PC-3 (cell line): ENCODE measurements around the gene TXNRD1. TPM values are rescaled to one million over a fixed set of nuclear protein-coding genes. Genes with fewer than 3 reads are reported as not detected.
"Not testable (repeated sequence)": the region's sequence is repeated elsewhere in the genome, so short reads cannot be mapped to it uniquely, and the experiment has no call there.

Source experiments
- ATAC-seq: fragments of 200-7000 bp; cut with Tn5 transposase; 2 replicates; pipeline ENCODE4 v1.9.1; 2020; ENCODE audit warnings: mild to moderate bottlenecking, moderate library complexity
- BruUV-seq: library from RNA; stranded (reverse); fragments of 400-500 nt; replicated peaks from 2 replicates; lab custom pipeline; 2021; lab: Mats Ljungman, UMichigan
- CTCF ChIA-PET: fragments of 300-600 bp; sonication (Branson Sonifier 250); formaldehyde crosslinking; loops from one replicate; lab custom pipeline; 2022; ENCODE audit warnings: antibody characterized with exemption; lab: Charles Lee
- POLR2A ChIA-PET: fragments of 300-600 bp; sonication (Branson Sonifier 250); formaldehyde crosslinking; loops from one replicate; lab custom pipeline; 2022; ENCODE audit warnings: antibody characterized with exemption; ENCODE audit not compliant: unreplicated experiment; lab: Charles Lee
- DNase-seq: peaks from one replicate; pipeline ENCODE4 v3.0.0-alpha.2; 2015
- H2AFZ ChIP-seq: fragments of 300-600 bp; sonication (generic); 2 replicates; pipeline ENCODE4 v1.6.0; 2016; ENCODE audit warnings: antibody characterized with exemption, low read length
- H3F3A ChIP-seq: fragments of 300-600 bp; sonication (generic); one replicate; pipeline ENCODE4 v1.6.0; 2017; ENCODE audit warnings: antibody characterized with exemption, low read length, control low read depth, mild to moderate bottlenecking; ENCODE audit not compliant: unreplicated experiment
- H3K27ac ChIP-seq: fragments of 300-600 bp; sonication (generic); 2 replicates; pipeline ENCODE4 v1.5.1; 2016; ENCODE audit warnings: mild to moderate bottlenecking, low read length
- H3K27me3 ChIP-seq: fragments of 300-600 bp; sonication (generic); 2 replicates; pipeline ENCODE4 v1.6.1; 2016; ENCODE audit warnings: low read length, mixed read lengths
- H3K36me3 ChIP-seq: fragments of 300-600 bp; sonication (generic); 2 replicates; pipeline ENCODE4 v1.6.1; 2016; ENCODE audit warnings: low read depth, mixed run types, low read length, mixed read lengths
- H3K4me1 ChIP-seq: fragments of 300-600 bp; sonication (generic); 2 replicates; pipeline ENCODE4 v1.5.1; 2016; ENCODE audit warnings: low read length; ENCODE audit not compliant: insufficient read depth
- H3K4me2 ChIP-seq: fragments of 300-600 bp; sonication (generic); 2 replicates; pipeline ENCODE4 v1.6.0; 2016; ENCODE audit warnings: low read length
- H3K4me3 ChIP-seq: fragments of 300-600 bp; sonication (generic); 2 replicates; pipeline ENCODE4 v1.5.1; 2016; ENCODE audit warnings: mild to moderate bottlenecking, low read length, mixed read lengths
- H3K79me2 ChIP-seq: fragments of 300-600 bp; sonication (generic); 2 replicates; pipeline ENCODE4 v1.6.1; 2017; ENCODE audit warnings: low read length, mixed read lengths
- H3K9ac ChIP-seq: fragments of 300-600 bp; sonication (generic); 2 replicates; pipeline ENCODE4 v1.6.0; 2016; ENCODE audit warnings: mild to moderate bottlenecking, low read length
- H3K9me2 ChIP-seq: fragments of 300-600 bp; sonication (generic); replicated peaks from 2 replicates; pipeline ENCODE4 v1.6.1; 2016; ENCODE audit warnings: mixed run types, low read length, mixed read lengths
- H3K9me3 ChIP-seq: fragments of 300-600 bp; sonication (generic); 2 replicates; pipeline ENCODE4 v1.6.1; 2016; ENCODE audit warnings: low read length, mixed read lengths
- H4K20me1 ChIP-seq: fragments of 300-600 bp; sonication (generic); 2 replicates; pipeline ENCODE4 v1.6.1; 2016; ENCODE audit warnings: low read length, mixed read lengths
- EZH2 ChIP-seq: fragments of 300-600 bp; sonication (generic); IDR thresholded peaks from one replicate; pipeline ENCODE4 v1.6.1; 2017; ENCODE audit warnings: antibody characterized with exemption, mild to moderate bottlenecking, low read length; ENCODE audit not compliant: unreplicated experiment
- EZH2phosphoT487 ChIP-seq: fragments of 300-600 bp; sonication (generic); IDR thresholded peaks from 2 replicates; pipeline ENCODE4 v1.6.1; 2018; ENCODE audit warnings: mild to moderate bottlenecking, antibody characterized with exemption, low read length, borderline replicate concordance
- intact Hi-C: fragments of 100-400 bp; cut with micrococcal nuclease; formaldehyde crosslinking; loops from 2 replicates; pipeline ENCODE4 v1.9.0; 2023
- total RNA-seq: library from RNA; depleted of rRNA; stranded (reverse); fragments of >200 nt; gene quantifications from 2 replicates; pipeline ENCODE4 v1.2.3, GENCODE V29; 2014
- TF ChIP-seq, protein P1 (sequence below): fragments of 300-600 bp; sonication (generic); conservative IDR thresholded peaks from 2 replicates; pipeline ENCODE4 v1.5.1; 2017; ENCODE audit warnings: antibody characterized with exemption, low read depth, mild to moderate bottlenecking, low read length

The TXNRD1 gene
- total RNA-seq, 1 experiment from 2014 or later, result 419 TPM

DNA sequence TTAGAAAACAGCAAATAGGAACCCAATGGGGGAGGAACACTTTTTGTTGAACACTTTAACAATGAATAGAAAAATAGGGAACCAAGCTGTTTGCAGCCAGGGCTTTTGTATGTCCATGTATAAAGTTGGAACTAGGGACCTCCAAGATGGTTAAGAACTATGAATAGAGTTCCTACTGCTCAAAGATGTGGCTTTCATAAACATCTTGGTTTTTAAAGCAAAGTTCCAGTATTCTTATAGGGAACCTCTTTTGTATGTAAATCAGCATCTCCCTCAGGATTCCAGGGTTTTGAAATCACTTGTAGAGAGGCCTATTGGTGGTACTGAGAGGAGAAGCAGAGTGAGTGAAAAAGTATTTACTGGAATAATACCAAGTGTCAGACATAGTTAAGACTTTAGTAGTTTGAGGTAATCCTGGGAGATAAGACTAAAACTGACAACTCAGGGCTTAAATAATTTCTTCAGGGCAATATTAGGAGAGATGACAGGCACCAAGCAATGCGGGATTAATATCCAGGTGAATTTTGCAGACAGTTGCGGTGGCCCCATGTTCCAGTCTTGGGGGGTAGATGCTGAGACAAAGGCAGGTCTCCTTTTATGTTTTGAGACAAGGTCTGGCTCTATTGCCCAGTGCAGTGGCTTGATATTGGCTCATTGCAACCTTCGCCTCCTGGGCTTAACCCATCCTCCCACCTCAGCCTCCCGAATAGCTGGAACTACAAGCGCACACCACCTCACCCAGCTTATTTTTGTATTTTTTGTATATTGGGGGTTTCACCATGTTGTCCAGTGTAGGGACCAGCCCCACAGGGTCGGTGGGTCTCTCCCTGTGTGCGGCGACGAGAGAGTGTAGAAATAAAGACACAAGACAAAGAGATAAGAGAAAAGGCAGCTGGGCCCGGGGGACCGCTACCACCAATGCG, 77.6 kb downstream of the TXNRD1 start:
- H2AFZ ChIP-seq, result no peak overlapping the region
- intact Hi-C loops, result no loop called here
- peak overlapping the region; percentile 19; the same call in 1 of the 2 replicates for H3K4me2 ChIP-seq
- peaks cover 79% of the 10 kb centered on the region for H4K20me1 ChIP-seq
- peak; percentile 1 for DNase-seq
- H3K9me3 ChIP-seq, result no peaks in the 10 kb centered on the region
- ChIA-PET POLR2A (interaction anchor here (0.6 kb wide), 1 partner anchor 73 kb away, joined by 4 read pairs; no protein-coding TSS in a partner anchor), CTCF (interaction anchor here (0.5 kb wide), 1 partner anchor 15 kb away, joined by 3 read pairs; no protein-coding TSS in a partner anchor)
- no peaks in the 10 kb centered on the region for H3K9me2 ChIP-seq
- BruUV-seq, result no TSS peak
- TF ChIP-seq, protein P1, sequence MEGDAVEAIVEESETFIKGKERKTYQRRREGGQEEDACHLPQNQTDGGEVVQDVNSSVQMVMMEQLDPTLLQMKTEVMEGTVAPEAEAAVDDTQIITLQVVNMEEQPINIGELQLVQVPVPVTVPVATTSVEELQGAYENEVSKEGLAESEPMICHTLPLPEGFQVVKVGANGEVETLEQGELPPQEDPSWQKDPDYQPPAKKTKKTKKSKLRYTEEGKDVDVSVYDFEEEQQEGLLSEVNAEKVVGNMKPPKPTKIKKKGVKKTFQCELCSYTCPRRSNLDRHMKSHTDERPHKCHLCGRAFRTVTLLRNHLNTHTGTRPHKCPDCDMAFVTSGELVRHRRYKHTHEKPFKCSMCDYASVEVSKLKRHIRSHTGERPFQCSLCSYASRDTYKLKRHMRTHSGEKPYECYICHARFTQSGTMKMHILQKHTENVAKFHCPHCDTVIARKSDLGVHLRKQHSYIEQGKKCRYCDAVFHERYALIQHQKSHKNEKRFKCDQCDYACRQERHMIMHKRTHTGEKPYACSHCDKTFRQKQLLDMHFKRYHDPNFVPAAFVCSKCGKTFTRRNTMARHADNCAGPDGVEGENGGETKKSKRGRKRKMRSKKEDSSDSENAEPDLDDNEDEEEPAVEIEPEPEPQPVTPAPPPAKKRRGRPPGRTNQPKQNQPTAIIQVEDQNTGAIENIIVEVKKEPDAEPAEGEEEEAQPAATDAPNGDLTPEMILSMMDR, result no peak
- TF ChIP-seq EZH2phosphoT487 (no peak), EZH2 (no peak)
- no peak overlapping the region for H3K4me3 ChIP-seq
- peaks cover 74% of the 10 kb centered on the region for H3K36me3 ChIP-seq
- no peak overlapping the region for H3K9ac ChIP-seq
- H3K27me3 ChIP-seq, result no peaks in the 10 kb centered on the region
- no peak overlapping the region for H3K27ac ChIP-seq
- peaks cover 57% of the 10 kb centered on the region for H3K4me1 ChIP-seq
- no peak for ATAC-seq
- peaks cover 99% of the 10 kb centered on the region for H3K79me2 ChIP-seq
- peaks cover 7% of the 10 kb centered on the region for H3F3A ChIP-seq

DNA sequence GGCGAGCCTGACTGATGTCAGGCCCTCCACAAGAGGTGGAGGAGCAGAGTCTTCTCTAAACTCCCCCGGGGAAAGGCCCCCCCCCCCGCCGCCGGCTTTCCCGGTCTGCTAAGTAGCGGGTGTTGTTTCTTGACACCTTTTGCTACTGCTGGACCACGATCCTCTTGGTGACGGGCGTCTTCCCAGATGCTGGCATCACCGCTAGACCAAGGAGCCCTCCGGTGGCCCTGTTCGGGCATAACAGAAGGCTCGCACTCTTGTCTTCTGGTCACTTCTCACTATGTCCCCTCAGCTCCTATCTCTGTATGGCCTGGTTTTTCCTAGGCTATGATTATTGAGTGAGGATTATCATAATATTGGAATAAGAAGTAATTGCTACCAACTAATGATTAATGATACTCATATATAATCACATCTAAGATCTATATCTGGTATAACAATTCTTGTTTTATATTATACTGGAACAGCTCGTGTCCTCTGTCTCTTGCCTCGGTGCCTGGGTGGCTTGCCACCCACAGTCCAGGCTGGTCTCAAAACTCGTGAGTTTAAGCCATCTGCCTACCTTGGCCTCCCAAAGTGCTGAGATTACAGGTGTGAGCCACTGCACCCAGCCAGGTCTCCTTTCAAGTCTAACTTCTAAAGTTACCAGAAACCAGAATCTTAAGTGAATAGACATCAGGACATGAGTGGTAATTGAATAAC, 78.7 kb downstream of the TXNRD1 start:
- H3K4me3 ChIP-seq, POLR2A ChIA-PET, H3F3A ChIP-seq, H2AFZ ChIP-seq, H3K9ac ChIP-seq, H3K27me3 ChIP-seq, H3K27ac ChIP-seq, H3K9me2 ChIP-seq, intact Hi-C loops, BruUV-seq, CTCF ChIA-PET, H3K9me3 ChIP-seq, ATAC-seq: not testable (repeated sequence)
- Histone ChIP-seq H3K36me3 (peaks cover 74% of the 10 kb centered on the region), H3K4me2 (peak overlapping the region; percentile 45), H3K4me1 (peaks cover 62% of the 10 kb centered on the region), H4K20me1 (peaks cover 79% of the 10 kb centered on the region), H3K79me2 (peaks cover 99% of the 10 kb centered on the region)
- DNase-seq, result peak; percentile 64
- TF ChIP-seq, protein P1, result peak; percentile 54
